Mesodermal cell (in vitro differentiated cells): Measurements from ENCODE around the gene GPR132.
"Not testable (repeated sequence)": the region's sequence is repeated elsewhere in the genome, so short reads cannot be mapped to it uniquely, and the experiment has no call there.

ENCODE experiments used
- H3K27ac ChIP-seq: 2 replicates; pipeline ENCODE4 v1.7.0; 2013; ENCODE audit warnings: mild to moderate bottlenecking, low read depth, low read length, moderate library complexity; ENCODE audit not compliant: severe bottlenecking
- H3K36me3 ChIP-seq: 2 replicates; pipeline ENCODE4 v1.7.1; 2013; ENCODE audit warnings: mild to moderate bottlenecking, low read length, moderate library complexity; ENCODE audit not compliant: control insufficient read depth, insufficient read depth
- H3K4me1 ChIP-seq: one replicate; pipeline ENCODE4 v1.7.1; 2013; ENCODE audit warnings: mild to moderate bottlenecking, low read length; ENCODE audit not compliant: insufficient read depth, control insufficient read depth, poor library complexity, severe bottlenecking
- H3K4me3 ChIP-seq: 2 replicates; pipeline ENCODE4 v1.7.0; 2013; ENCODE audit warnings: low read length, control low read depth, mild to moderate bottlenecking; ENCODE audit not compliant: insufficient read depth, poor library complexity, severe bottlenecking; ENCODE audit errors: extremely low read depth
- H3K9me3 ChIP-seq: 2 replicates; pipeline ENCODE4 v1.7.1; 2013; ENCODE audit warnings: mild to moderate bottlenecking, low read length, moderate library complexity; ENCODE audit not compliant: control insufficient read depth
- WGBS, 2 experiments: methylation state at CpG; one replicate each; pipeline ENCODE4 v1.1.5; 2013; ENCODE audit warnings: missing lambda C conversion rate in 2 of 2; ENCODE audit not compliant: insufficient coverage in 2 of 2; 5-methylcytosine and 5-hydroxymethylcytosine counted together

Gene GPR132

GRCh38 chr14:105034315-105035039 lies 30.8 kb downstream of the GPR132 start:
- H3K36me3 ChIP-seq: no peaks in the 10 kb centered on the region
- no peaks in the 10 kb centered on the region for H3K4me1 ChIP-seq
- WGBS, 2 experiments: 91% methylated on average over 16 of the region's 17 CpGs
- H3K9me3 ChIP-seq: no peaks in the 10 kb centered on the region
- no peak overlapping the region for H3K4me3 ChIP-seq
- H3K27ac ChIP-seq: no peak overlapping the region

DNA sequence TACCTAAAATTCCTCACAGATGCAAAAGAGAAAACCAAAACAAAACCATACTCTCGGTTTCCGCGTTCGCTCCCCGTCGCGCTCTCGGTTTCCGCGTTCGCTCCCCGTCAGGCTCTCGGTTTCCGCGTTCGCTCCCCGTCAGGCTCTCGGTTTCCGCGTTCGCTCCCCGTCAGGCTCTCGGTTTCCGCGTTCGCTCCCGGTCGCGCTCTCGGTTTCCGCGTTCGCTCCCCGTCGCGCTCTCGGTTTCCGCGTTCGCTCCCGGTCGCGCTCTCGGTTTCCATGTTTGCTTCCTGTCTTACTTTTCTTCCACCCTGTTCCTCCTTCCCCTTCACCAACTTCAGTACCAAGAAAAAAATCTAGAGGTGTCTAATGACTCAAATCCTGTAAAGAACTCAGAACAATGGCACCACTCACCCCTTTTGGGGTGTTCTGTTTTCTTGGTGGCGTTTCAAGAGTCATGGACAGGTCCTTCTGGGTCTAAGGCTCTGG lies 31.8 kb downstream of the GPR132 start:
- H3K27ac ChIP-seq, H3K9me3 ChIP-seq, H3K4me3 ChIP-seq, H3K36me3 ChIP-seq, H3K4me1 ChIP-seq: not testable (repeated sequence)
- 77 to 84% methylated on average over 17 to 44 of the region's 45 CpGs for WGBS, 2 experiments

DNA sequence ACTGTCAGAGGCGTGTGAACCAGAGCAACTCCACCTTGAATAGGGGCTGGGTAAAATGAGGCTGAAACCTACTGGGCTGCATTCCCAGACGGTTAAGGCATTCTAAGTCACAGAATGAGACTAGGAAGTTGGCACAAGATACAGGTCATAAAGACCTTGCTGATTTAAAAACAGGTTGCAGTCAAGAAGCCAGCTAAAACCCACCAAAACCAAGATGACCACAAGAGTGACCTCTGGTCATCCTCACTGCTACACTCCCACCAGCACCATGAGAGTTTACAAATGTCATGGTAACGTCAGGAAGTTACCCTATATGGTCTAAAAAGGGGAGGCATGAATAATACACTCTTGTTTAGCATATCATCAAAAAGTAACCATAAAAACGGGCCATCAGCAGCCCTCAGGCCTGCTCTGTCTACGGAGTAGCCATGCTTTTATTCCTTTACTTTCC lies 32.8 kb downstream of the GPR132 start:
- not testable (repeated sequence) for H3K4me3 ChIP-seq, H3K4me1 ChIP-seq, H3K36me3 ChIP-seq, H3K9me3 ChIP-seq, H3K27ac ChIP-seq
- 66 to 83% methylated on average over 4 of the region's 5 CpGs for WGBS, 2 experiments

GRCh38 chr14:105030836-105031396 lies 34.3 kb downstream of the GPR132 start:
- no peaks in the 10 kb centered on the region for H3K9me3 ChIP-seq
- 86 to 92% methylated on average over 6 to 9 of the region's 9 CpGs for WGBS, 2 experiments
- no peak overlapping the region for H3K27ac ChIP-seq
- H3K4me3 ChIP-seq: no peak overlapping the region
- no peaks in the 10 kb centered on the region for H3K36me3 ChIP-seq
- peaks cover 2% of the 10 kb centered on the region for H3K4me1 ChIP-seq

- Histone ChIP-seq H3K27ac (no peak overlapping the region), H3K9me3 (no peaks in the 10 kb centered on the region), H3K36me3 (no peaks in the 10 kb centered on the region), H3K4me3 (no peak overlapping the region), H3K4me1 (peaks cover 3% of the 10 kb centered on the region)
- WGBS, 2 experiments: 100% methylated on average over 2 of the region's 2 CpGs; no CpG with 5 or more reads in 1 of the 2 experiments
Measured at GRCh38 chr14:105030194-105030593, 35.0 kb downstream of the GPR132 start.

DNA sequence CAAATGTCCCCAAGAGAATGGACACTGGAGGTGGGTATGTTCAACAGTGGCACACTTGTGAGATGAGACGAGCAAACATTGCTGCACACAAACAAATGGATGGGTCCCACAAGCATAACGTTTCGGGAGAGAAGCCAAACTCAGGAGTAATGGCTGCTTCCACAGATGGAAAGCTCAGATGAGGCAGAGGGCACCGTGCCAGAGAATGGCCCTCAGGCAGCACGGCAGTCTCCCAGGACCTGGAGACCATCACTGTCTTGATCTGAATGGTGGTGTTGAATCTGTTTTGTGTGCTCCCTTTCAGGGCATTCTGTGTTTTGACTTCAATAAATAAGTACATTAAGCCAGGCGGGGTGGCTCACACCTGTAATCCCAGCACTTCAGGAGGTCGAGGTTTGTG lies 35.8 kb downstream of the GPR132 start:
- Histone ChIP-seq H3K36me3 (no peaks in the 10 kb centered on the region), H3K4me3 (no peak overlapping the region), H3K4me1 (peaks cover 11% of the 10 kb centered on the region), H3K27ac (no peak overlapping the region), H3K9me3 (no peaks in the 10 kb centered on the region)
- 87 to 95% methylated on average over 7 of the region's 7 CpGs for WGBS, 2 experiments

GRCh38 chr14:105028251-105028927 lies 36.8 kb downstream of the GPR132 start:
- Histone ChIP-seq H3K36me3 (no peaks in the 10 kb centered on the region), H3K4me1 (peaks cover 21% of the 10 kb centered on the region), H3K27ac (no peak overlapping the region), H3K9me3 (no peaks in the 10 kb centered on the region), H3K4me3 (no peak overlapping the region)
- 94 to 96% methylated on average over 5 to 10 of the region's 12 CpGs for WGBS, 2 experiments

DNA sequence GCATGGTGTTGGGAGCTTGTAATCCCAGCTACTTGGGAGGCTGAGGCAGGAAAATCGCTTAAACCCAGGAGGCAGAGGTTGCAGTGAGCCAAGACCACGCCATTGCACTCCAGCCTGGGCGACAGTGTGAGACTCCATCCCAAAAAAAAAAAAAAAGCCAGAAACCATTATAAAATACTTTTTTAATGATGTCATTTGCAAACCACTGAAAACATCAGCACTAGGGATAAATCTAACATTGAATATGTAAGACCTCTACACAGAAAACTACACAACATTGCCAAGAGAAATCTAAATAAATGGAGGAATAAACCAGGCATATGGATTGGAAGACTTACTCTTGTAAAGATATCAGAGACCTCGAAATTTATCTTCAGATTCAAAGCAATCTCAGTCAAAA lies 37.5 kb downstream of the GPR132 start:
- not testable (repeated sequence) for H3K36me3 ChIP-seq, H3K27ac ChIP-seq, H3K9me3 ChIP-seq, H3K4me3 ChIP-seq
- 57 to 69% methylated on average over 1 to 2 of the region's 4 CpGs for WGBS, 2 experiments
- peaks cover 22% of the 10 kb centered on the region for H3K4me1 ChIP-seq

DNA sequence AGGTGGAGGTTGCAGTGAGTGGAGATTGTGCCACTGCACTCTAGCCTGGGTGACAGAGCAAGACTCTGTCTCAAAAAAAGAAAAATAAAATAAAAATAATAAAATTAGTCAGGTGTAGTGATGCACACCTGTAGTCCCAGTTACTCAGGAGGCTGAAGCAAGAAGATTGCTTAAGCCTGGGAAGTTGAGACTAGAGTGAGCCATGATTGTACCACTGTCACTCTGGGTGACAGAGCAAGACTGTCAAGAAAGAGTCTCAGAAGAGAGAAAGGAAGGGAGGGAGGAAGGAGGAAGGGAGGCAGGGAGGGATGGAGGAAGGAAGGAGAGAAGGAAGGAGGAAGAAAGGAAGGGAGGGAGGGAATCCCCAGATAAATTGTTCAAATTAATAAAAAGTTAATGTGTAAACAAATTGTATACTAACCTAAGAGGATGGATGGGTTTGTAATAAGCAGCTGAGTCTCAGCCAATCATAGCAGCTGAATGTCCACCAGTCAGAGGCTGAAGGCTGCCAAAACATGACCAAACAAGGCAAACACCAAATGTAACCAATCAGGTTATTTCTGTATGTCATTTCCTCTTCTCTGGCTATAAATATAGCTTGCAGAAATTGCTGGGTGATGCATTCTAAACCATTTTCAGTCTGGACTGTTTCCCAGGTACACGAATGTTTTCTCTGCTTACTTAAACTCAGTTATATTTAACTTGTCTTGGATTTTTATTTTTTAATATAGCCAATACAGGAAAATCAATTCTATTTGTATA lies 38.2 kb downstream of the GPR132 start:
- no peak overlapping the region for H3K27ac ChIP-seq
- H3K4me3 ChIP-seq: no peak overlapping the region
- H3K36me3 ChIP-seq: no peaks in the 10 kb centered on the region
- peaks cover 26% of the 10 kb centered on the region for H3K4me1 ChIP-seq
- no CpG with 5 or more reads among the region's 1 CpG for WGBS, 2 experiments
- H3K9me3 ChIP-seq: no peaks in the 10 kb centered on the region

- Histone ChIP-seq H3K9me3 (no peaks in the 10 kb centered on the region), H3K27ac (no peak overlapping the region), H3K4me3 (no peak overlapping the region), H3K36me3 (no peaks in the 10 kb centered on the region), H3K4me1 (peaks cover 26% of the 10 kb centered on the region)
- WGBS, 2 experiments: 86 to 96% methylated on average over 9 to 11 of the region's 16 CpGs
Measured at GRCh38 chr14:105026033-105026785, 39.0 kb downstream of the GPR132 start.
